Stimulated activated CD8-positive, alpha-beta memory T cell treated with anti-CD3 and anti-CD28 coated beads, Interleukin-4, amount 100 ng/mL, for 48 hours (primary cell): ENCODE data around the gene ZSWIM1.
A peak's percentile ranks its signal among the peaks of the same experiment; 100 is the strongest.
"Not testable (repeated sequence)": the region's sequence is repeated elsewhere in the genome, so short reads cannot be mapped to it uniquely, and the experiment has no call there.

ENCODE experiments used
- DNase-seq: peaks from one replicate; pipeline ENCODE4 v3.0.0-alpha.2; 2020

Gene ZSWIM1

GRCh38 chr20:45909817-45910669, 29.0 kb downstream of the ZSWIM1 start:
- DNase-seq: no peak

- DNase-seq: peak; percentile 100
Measured at GRCh38 chr20:45910670-45911485, 29.9 kb downstream of the ZSWIM1 start.

GRCh38 chr20:45911486-45912343, 30.7 kb downstream of the ZSWIM1 start, which contains the start of gene PLTP:
PLTP (minus strand) TSS chr20:45912155; CDS start chr20:45911452, 703 bp downstream.
- peak; percentile 61 for DNase-seq

GRCh38 chr20:45912344-45912682, 31.3 kb downstream of the ZSWIM1 start:
- DNase-seq: no peak

GRCh38 chr20:45913116-45913515, 32.1 kb downstream of the ZSWIM1 start:
- no peak for DNase-seq

- DNase-seq: no peak
Measured at GRCh38 chr20:45917790-45918141, 36.7 kb downstream of the ZSWIM1 start.

- DNase-seq: no peak
Measured at GRCh38 chr20:45918182-45918737, 37.2 kb downstream of the ZSWIM1 start.

- DNase-seq: no peak
Measured at GRCh38 chr20:45918779-45919537, 37.9 kb downstream of the ZSWIM1 start.

- no peak for DNase-seq
Measured at GRCh38 chr20:45919542-45920399, 38.7 kb downstream of the ZSWIM1 start.

- DNase-seq: no peak
Measured at GRCh38 chr20:45920462-45921336, 39.7 kb downstream of the ZSWIM1 start.

- no peak for DNase-seq
Measured at GRCh38 chr20:45921337-45922189, 40.5 kb downstream of the ZSWIM1 start.

GRCh38 chr20:45924391-45925261, 43.6 kb downstream of the ZSWIM1 start:
- no peak for DNase-seq

- DNase-seq: no peak
Measured at GRCh38 chr20:45925821-45926506, 44.9 kb downstream of the ZSWIM1 start.

GRCh38 chr20:45926731-45927070, 45.7 kb downstream of the ZSWIM1 start:
- no peak for DNase-seq

GRCh38 chr20:45927071-45927878, 46.2 kb downstream of the ZSWIM1 start:
- no peak for DNase-seq

- DNase-seq: not testable (repeated sequence)
Measured at GRCh38 chr20:45931680-45932079, 50.7 kb downstream of the ZSWIM1 start.
